Bronchial epithelial cell (primary cell): ENCODE measurements around the gene PRUNE1. TPM values are rescaled to one million over a fixed set of nuclear protein-coding genes. Genes with fewer than 3 reads are reported as not detected.

Experiments used
- DNase-seq: peaks from one replicate; pipeline ENCODE4 v3.0.0-alpha.2; 2010; ENCODE audit warnings: low read depth
- FAIRE-seq: peaks from 2 replicates; lab custom pipeline; 2011; peaks lifted over from hg19 to GRCh38; lab: Jason Lieb, UNC
- H3K27me3 ChIP-seq: 2 replicates; pipeline ENCODE4 v1.5.1; 2011; ENCODE audit warnings: low read length; ENCODE audit not compliant: control insufficient read depth, insufficient read depth
- H3K36me3 ChIP-seq: 2 replicates; pipeline ENCODE4 v1.5.1; 2011; ENCODE audit warnings: low read length; ENCODE audit not compliant: control insufficient read depth, insufficient read depth
- H3K4me3 ChIP-seq: 2 replicates; pipeline ENCODE4 v1.5.1; 2011; ENCODE audit warnings: mild to moderate bottlenecking, low read depth, low read length, control low read depth
- total RNA-seq: library from RNA; depleted of rRNA; stranded (reverse); fragments of >200 nt; gene quantifications from 2 replicates; pipeline ENCODE4 v1.2.1, GENCODE V29; 2014
- TF ChIP-seq, protein P1 (sequence below): IDR thresholded peaks from 2 replicates; pipeline ENCODE4 v1.5.1; 2011; ENCODE audit warnings: mild to moderate bottlenecking, moderate library complexity, low read length, control low read depth, inconsistent platforms; ENCODE audit not compliant: insufficient read depth, severe bottlenecking

PRUNE1 gene
- total RNA-seq, 1 donor from 2014 or later = 6.6 TPM

DNA sequence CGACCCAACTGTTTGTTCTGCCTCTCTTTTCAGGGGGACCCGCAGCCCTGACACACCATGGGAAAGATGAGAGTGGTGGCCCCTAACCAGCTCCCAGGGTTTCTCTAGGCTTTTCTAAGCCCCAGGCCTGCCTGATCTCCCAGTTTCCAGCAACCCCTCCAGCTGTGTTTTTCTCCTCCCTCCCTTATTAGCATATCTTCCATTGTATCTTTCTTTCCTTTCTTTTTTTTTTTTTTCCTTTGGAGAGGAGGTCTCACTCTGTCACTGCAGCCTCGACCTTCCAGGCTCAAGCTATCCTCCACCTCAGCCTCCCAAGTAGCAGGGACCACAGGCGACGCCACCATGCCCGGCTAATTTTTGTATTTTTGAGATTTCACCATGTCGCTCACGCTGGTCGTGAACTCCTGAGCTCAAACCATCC is 31.8 kb upstream of the PRUNE1 start:
- no peaks in the 10 kb centered on the region for H3K36me3 ChIP-seq

DNA sequence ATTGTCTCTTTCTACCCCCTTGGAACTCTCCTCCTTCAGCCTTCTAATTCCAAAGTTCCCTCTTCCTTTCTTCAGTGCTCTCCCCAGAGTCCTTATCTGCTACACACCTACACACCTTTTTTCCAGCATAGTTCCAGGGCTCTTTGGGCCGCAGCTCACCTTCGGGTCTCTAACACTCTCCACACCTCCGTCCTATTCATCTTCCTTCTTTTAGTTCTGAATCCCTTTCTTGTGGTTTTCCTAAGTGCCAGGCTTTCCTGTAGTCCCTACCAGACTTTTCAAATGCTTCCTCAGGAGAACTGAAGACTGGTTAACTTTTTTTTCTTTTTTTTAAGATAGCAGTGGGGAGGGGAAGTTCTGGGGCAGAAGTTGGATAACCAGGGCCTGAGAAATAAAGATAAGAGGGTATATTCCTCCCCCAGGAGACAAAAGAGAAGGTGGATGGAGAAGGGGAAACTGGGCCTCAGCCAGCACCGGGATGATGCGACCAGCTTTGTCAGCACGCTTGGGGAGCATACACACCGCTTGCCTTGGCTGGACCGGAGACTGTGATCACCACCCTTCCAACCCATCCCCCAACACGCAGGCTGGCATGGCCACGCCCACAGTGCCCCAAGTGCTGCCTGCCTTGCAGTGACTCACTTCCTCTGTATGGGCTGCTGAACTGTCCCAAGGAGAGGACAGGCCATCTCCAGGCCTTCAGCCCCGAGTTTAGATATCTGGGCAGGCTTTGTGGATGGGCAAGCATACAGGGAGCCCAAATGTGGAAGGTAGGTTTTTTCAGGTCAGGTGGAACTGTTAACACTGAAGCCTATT is 31.2 kb upstream of the PRUNE1 start:
- H3K36me3 ChIP-seq = no peaks in the 10 kb centered on the region
- TF ChIP-seq, protein P1, sequence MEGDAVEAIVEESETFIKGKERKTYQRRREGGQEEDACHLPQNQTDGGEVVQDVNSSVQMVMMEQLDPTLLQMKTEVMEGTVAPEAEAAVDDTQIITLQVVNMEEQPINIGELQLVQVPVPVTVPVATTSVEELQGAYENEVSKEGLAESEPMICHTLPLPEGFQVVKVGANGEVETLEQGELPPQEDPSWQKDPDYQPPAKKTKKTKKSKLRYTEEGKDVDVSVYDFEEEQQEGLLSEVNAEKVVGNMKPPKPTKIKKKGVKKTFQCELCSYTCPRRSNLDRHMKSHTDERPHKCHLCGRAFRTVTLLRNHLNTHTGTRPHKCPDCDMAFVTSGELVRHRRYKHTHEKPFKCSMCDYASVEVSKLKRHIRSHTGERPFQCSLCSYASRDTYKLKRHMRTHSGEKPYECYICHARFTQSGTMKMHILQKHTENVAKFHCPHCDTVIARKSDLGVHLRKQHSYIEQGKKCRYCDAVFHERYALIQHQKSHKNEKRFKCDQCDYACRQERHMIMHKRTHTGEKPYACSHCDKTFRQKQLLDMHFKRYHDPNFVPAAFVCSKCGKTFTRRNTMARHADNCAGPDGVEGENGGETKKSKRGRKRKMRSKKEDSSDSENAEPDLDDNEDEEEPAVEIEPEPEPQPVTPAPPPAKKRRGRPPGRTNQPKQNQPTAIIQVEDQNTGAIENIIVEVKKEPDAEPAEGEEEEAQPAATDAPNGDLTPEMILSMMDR = no peak
- FAIRE-seq (no peak), DNase-seq (peak; percentile 85)
- H3K4me3 ChIP-seq = no peak overlapping the region
- no peaks in the 10 kb centered on the region for H3K27me3 ChIP-seq

More for the DNA sequence above, 31.8 kb upstream of the PRUNE1 start:
- TF ChIP-seq, protein P1 = no peak
- Histone ChIP-seq H3K27me3 (no peaks in the 10 kb centered on the region), H3K4me3 (no peak overlapping the region)
- DNase-seq (no peak), FAIRE-seq (no peak)

DNA sequence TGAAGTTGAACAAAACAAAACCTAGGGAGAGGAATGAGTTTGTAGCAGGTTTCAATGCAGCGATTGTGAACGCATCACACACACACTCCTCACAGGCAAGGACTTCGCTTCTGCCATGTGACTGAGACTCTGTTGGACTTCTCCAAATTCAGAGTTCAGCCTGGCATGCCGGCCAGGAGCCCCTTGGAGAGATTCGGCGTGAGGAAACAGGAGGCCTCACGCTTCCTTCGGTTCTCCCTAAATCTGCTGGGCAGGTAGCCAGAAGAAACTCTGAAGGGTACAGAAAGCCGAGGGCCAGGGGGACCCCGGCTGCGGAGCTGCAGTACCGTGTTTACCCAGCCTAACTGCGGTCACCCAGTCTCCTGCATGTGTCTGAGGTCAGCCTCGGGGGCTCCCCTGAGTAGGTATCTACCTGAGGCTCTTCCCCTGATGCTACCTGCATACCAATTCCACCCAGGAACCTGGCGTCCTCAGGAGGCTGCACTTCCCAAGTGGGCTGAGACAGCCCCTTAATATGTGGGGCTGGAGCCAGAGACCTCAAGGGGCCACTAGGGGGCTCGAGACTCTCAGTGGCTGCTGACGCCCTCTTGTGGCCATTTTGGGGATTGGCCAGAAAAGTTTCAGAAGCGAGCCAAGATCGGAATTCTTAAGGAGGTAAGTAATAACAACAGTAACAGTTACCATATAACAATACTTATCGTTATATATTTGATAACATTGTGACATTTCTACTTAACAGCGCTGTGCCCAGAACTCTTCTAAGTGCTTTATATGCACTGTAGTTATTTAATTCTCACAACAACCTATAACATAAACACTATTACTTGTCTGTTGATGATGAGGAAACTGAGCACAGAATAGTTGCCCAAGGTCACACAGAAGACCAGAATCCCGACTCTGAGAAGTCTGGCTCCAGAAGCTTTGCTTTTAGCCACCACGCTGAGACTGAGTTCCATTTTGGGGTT is 28.9 kb upstream of the PRUNE1 start:
- Histone ChIP-seq H3K36me3 (no peaks in the 10 kb centered on the region), H3K27me3 (no peaks in the 10 kb centered on the region), H3K4me3 (no peak overlapping the region)
- DNase-seq = peak; percentile 78
- TF ChIP-seq, protein P1 = peak; percentile 99
- FAIRE-seq = no peak

DNA sequence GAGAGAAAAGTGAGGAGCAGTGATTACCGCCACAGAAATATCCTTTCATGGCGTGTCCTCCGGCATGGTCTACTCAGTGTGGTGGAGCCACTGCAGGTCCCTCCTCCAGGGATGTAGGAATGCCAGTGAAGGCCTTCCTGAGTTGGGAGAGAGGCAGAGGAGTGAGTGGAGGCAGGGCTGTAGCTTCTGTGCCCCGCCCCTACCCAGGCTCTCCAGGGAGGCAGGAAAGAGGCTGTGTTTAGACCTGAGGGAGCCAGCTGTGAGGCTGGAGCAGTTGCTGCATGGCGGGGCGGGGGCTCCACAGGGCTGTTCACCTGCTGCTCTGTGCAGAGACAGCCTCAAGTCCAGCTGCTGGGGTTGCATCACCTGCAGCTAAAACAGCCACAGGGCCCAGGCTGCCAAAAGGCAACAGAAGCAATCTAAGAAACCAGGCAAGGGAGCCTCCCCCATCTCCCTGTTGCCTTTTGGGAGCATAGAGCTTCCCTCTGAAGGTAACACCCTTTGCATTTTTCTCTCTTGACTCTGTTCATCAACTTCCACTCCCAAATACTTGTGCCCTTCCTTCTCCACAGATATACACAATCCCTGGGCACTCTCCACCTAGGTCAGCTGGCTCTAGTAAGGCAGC is 27.0 kb upstream of the PRUNE1 start:
- TF ChIP-seq, protein P1 = no peak
- H3K4me3 ChIP-seq = no peak overlapping the region
- no peak for FAIRE-seq
- no peaks in the 10 kb centered on the region for H3K27me3 ChIP-seq
- DNase-seq = peak; percentile 46
- no peaks in the 10 kb centered on the region for H3K36me3 ChIP-seq

DNA sequence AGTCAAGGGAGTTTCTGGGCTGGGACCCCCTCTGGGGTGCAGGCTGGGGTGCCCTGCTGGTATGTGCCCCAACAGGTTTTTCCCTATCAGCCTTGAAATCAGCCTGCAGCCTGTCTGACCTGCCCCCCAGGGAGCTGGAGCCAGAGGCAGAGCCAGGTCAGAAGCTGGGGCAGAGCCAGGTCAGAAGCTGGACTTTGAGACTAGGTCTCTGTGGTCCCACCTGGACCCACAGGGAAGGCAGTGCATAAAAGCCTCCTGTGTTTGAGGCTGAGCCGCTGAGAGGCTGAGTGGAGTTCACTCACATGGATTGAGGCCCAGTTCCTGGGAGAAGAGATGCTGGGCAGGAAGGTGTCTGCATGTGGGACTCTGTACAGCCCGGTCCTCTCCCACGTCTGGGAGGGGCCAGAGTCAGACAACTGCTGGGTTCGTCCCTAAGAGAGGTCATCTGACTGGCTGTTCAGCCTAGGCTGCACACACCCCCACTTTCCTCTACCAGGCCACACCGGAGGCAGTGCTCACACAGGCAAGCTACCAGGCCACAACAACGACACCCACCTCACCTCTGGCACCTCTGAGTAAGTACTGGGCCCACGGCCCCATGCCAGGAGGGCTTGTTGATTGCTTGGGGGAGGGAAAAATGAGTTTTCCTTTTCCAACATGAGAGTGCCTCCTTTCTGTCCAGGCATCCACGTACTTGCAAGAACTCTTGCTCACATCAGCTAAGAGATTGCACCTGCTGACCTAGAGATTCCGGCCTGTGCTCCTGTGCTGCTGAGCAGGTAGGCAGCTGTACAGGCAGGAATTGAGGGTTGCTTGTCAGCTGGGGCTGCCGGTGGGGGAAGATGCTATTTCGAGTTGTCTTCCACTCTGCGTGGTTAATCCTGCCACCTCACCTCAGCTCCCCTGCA is 26.2 kb upstream of the PRUNE1 start, which contains the start of gene ANXA9:
TSS of gene ANXA9 (plus strand) at position 488 of the 908 bp plus-strand sequence. CDS start 814 bp downstream, outside the sequence.
- Histone ChIP-seq H3K4me3 (no peak within 1 kb of the TSS), H3K27me3 (no peaks in the 10 kb centered on the region), H3K36me3 (no peaks in the 10 kb centered on the region)
- FAIRE-seq = no peak
- DNase-seq = peak; percentile 18
- TF ChIP-seq, protein P1 = no peak
